ENCODE data around the gene CEACAM18. TPM values are rescaled to one million over a fixed set of nuclear protein-coding genes. Genes with fewer than 3 reads are reported as not detected.

Gene CEACAM18
- total RNA-seq, 2 donors from 2014 or later: not detected

DNA sequence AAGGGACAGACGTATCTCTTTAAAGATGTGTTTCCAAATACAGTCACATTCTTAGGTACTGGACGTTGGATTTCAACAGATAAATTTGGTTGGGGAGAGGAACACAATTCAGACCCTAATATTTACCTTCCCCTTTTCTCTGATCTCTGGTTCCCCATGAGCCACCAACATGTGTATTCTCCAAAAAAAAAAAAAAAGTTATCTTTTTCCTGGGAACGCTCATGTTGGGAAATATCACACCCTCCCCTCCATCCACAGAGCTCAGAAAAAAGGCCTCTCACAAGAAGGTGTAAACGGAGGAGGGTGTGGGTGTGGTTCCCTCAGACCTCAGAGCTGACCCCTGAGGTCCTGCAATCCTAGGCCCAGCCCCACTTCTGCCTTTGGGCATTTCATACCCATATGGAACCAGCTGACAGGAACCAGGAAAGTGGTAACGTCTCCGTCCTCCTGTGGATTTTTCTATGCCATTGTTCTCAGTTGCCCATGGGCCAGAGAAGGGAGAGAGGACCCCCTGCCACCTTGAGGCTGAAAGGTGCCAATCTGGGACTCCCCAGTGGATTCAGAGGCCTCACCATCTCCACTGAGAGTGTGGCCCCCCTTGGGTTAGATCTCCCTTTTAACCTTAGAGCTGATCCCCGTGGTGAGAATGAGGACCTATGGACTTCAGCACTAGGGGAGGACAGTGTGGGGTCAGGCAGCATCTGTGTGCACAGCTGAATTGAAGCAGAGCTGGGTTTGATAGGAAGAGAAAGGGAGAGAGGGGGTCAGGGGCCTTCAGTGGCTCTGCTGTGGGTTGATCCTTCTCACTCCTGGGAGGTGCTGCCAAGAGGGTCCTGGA is 31.7 kb downstream of the CEACAM18 start:
- Histone ChIP-seq H3K9me3 (no peaks in the 10 kb centered on the region), H3K27ac (no peak overlapping the region), H3K27me3 (replicated peaks; ENCODE audit: insufficient read depth) (no peaks in the 10 kb centered on the region), H3K4me3 (no peak overlapping the region), H3K4me1 (ENCODE audit: control insufficient read depth in 1 of 2, low read depth in 2 of 2) (no peaks in the 10 kb centered on the region), H3K36me3 (no peaks in the 10 kb centered on the region)
- ATAC-seq (ENCODE audit: insufficient number of reproducible peaks, low FRiP score, low read depth) (no peak), DNase-seq (ENCODE audit: low spot score) (no peak)
- TF ChIP-seq CTCF (IDR thresholded peaks at IDR 0.05): no peak

GRCh38 chr19:51511353-51511752 is 33.0 kb downstream of the CEACAM18 start:
- no peak for ATAC-seq (ENCODE audit: insufficient number of reproducible peaks, low FRiP score, low read depth)

DNA sequence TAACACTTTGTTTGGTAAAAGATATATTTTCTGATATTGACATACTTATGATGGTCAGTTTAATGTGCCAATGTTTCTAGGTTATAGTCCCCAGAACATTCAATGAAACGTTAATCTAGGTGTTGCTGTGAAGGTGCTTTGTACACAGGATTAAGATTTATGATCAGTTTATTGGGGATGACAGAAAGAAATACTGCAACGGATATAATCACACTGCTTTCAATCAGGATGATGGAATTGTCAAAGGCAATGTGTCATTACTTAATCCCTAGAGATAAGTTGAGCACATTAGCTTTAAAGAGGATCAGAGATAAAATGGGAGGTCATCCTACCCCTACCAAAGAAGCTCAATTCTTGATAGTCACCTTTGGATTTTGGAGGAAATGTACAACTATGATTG is 35.6 kb downstream of the CEACAM18 start:
- DNase-seq (ENCODE audit: low spot score) (no peak), ATAC-seq (ENCODE audit: insufficient number of reproducible peaks, low FRiP score, low read depth) (no peak)
- H3K9me3 ChIP-seq: no peaks in the 10 kb centered on the region
- H3K27me3 ChIP-seq (replicated peaks; ENCODE audit: insufficient read depth): no peaks in the 10 kb centered on the region
- no peak for TF ChIP-seq CTCF (IDR thresholded peaks at IDR 0.05)
- H3K36me3 ChIP-seq: no peaks in the 10 kb centered on the region
- no peaks in the 10 kb centered on the region for H3K4me1 ChIP-seq (ENCODE audit: control insufficient read depth in 1 of 2, low read depth in 2 of 2)
- H3K4me3 ChIP-seq: no peak overlapping the region
- H3K27ac ChIP-seq: no peak overlapping the region

More at GRCh38 chr19:51511353-51511752, 33.0 kb downstream of the CEACAM18 start:
- DNase-seq (ENCODE audit: low spot score): no peak
- no peaks in the 10 kb centered on the region for H3K4me1 ChIP-seq (ENCODE audit: control insufficient read depth in 1 of 2, low read depth in 2 of 2)
- H3K4me3 ChIP-seq: no peak overlapping the region
- H3K27me3 ChIP-seq (replicated peaks; ENCODE audit: insufficient read depth): no peaks in the 10 kb centered on the region
- H3K27ac ChIP-seq: no peak overlapping the region
- no peak for TF ChIP-seq CTCF (IDR thresholded peaks at IDR 0.05)
- H3K9me3 ChIP-seq: no peaks in the 10 kb centered on the region
- no peaks in the 10 kb centered on the region for H3K36me3 ChIP-seq

DNA sequence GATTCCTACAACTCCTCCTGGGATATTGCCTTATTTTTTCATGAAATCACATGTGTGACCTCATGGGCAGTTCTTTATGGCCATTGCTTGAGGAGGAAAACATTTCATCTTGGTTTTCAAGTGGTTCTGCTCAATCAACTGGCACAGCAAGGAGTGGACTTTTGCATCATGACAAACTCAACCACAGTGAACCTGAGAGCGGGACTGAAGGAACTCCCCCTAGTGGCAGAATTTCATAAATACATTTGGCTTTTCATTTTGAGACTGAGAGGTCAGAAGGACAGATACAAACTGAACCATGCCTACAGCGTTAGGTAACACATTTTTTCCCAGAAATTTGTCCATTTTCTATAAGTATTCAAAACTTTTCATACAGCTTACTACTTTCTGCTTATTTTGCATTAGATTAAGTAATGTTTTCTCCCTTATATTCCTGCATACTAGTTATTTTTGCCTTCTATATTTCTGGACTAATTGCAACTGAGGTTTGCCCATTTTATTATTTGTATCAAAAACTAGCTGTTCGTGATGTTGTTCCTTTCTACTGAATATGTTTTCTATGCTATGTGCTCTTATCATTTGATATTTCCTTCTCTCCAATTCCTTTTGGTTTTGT is 36.6 kb downstream of the CEACAM18 start:
- Histone ChIP-seq H3K27ac (no peak overlapping the region), H3K4me3 (no peak overlapping the region), H3K4me1 (ENCODE audit: control insufficient read depth in 1 of 2, low read depth in 2 of 2) (no peaks in the 10 kb centered on the region), H3K27me3 (replicated peaks; ENCODE audit: insufficient read depth) (no peaks in the 10 kb centered on the region), H3K9me3 (no peaks in the 10 kb centered on the region), H3K36me3 (no peaks in the 10 kb centered on the region)
- TF ChIP-seq CTCF (IDR thresholded peaks at IDR 0.05): peak; percentile 58
- DNase-seq (ENCODE audit: low spot score) (no peak), ATAC-seq (ENCODE audit: insufficient number of reproducible peaks, low FRiP score, low read depth) (no peak)

- no peaks in the 10 kb centered on the region for H3K27me3 ChIP-seq (replicated peaks; ENCODE audit: insufficient read depth)
- no peaks in the 10 kb centered on the region for H3K9me3 ChIP-seq
- H3K4me3 ChIP-seq: no peak overlapping the region
- DNase-seq (ENCODE audit: low spot score) (no peak), ATAC-seq (ENCODE audit: insufficient number of reproducible peaks, low FRiP score, low read depth) (no peak)
- H3K36me3 ChIP-seq: no peaks in the 10 kb centered on the region
- no peaks in the 10 kb centered on the region for H3K4me1 ChIP-seq (ENCODE audit: control insufficient read depth in 1 of 2, low read depth in 2 of 2)
- no peak for TF ChIP-seq CTCF (IDR thresholded peaks at IDR 0.05)
- no peak overlapping the region for H3K27ac ChIP-seq
Observed at GRCh38 chr19:51520728-51521127, 42.4 kb downstream of the CEACAM18 start.

All from thoracic aorta (tissue), 2 donors.